Ovary (tissue), 9 donors: ENCODE data around the gene CEACAM4. TPM values are rescaled to one million over a fixed set of nuclear protein-coding genes. Genes with fewer than 3 reads are reported as not detected.
"Not testable (repeated sequence)": the region's sequence is repeated elsewhere in the genome, so short reads cannot be mapped to it uniquely, and the experiment has no call there.

Source experiments
- DNase-seq, 5 donors: peaks; one replicate each; pipeline ENCODE4 v3.0.0-alpha.2; 2019 to 2020
- H3K27ac ChIP-seq, 2 donors: fragments of 200-600 bp; one replicate each; pipeline versions ENCODE4 v1.5.1 to v1.8.0; 2019 to 2022
- H3K27me3 ChIP-seq: fragments of 200-600 bp; one replicate; pipeline ENCODE4 v1.8.0; 2022
- H3K36me3 ChIP-seq: fragments of 200-600 bp; sonication (generic); one replicate; pipeline ENCODE4 v1.5.1; 2019
- H3K4me1 ChIP-seq: one replicate; pipeline ENCODE4 v1.8.1; 2013; ENCODE audit warnings: mild to moderate bottlenecking, moderate library complexity; ENCODE audit not compliant: insufficient read depth
- H3K4me3 ChIP-seq: fragments of 200-600 bp; sonication (generic); one replicate; pipeline ENCODE4 v1.5.1; 2017
- H3K9me3 ChIP-seq, 2 donors: fragments of 200-600 bp in 1 of 2; sonication (generic) in 1 of 2; one replicate each; pipeline versions ENCODE4 v1.5.1 to v1.8.1; 2013 to 2019; ENCODE audit warnings: mild to moderate bottlenecking in 1 of 2, moderate library complexity in 1 of 2
- CTCF ChIP-seq, 3 donors: fragments of 450-650 bp in 2 of 3; fragments of 200-600 bp in 1 of 3; IDR thresholded peaks; one replicate each; pipeline versions ENCODE4 v1.5.1 to v1.8.0; 2016 to 2022; ENCODE audit warnings: antibody characterized with exemption in 3 of 3, mild to moderate bottlenecking in 1 of 3
- EP300 ChIP-seq: sonication (generic); formaldehyde crosslinking; IDR thresholded peaks from one replicate; pipeline ENCODE4 v1.6.1; 2017; ENCODE audit warnings: antibody characterized with exemption
- POLR2A ChIP-seq: fragments of 450-650 bp; IDR thresholded peaks from one replicate; pipeline ENCODE4 v1.6.1; 2017; ENCODE audit warnings: antibody characterized with exemption, mild to moderate bottlenecking, moderate library complexity
- WGBS, 3 donors: extraction: QIAGEN DNeasy Blood & Tissue Kit in 1 of 3; methylation state at CpG; one replicate each; pipeline versions ENCODE4 v1.1.5 to v1.1.7; 2013 to 2017; 5-methylcytosine and 5-hydroxymethylcytosine counted together
- intact Hi-C, 4 donors: fragments of 100-400 bp; cut with DNase I; formaldehyde crosslinking; loops; one replicate each; pipeline versions ENCODE4 v1.11.0 to v1.15.1; 2022 to 2023
- polyA plus RNA-seq, 2 donors: library from polyadenylated mRNA; stranded (reverse); fragments of 200-250 nt in 1 of 2; fragments of 350-450 nt in 1 of 2; fragmentation: Illumina TruSeq in 1 of 2; extraction: RNeasy Lipid Tissue Mini Kit (QIAGEN cat#74804) in 1 of 2; gene quantifications; one replicate each; pipeline ENCODE4 v1.2.3, GENCODE V29; 2013 to 2014
- total RNA-seq, 7 donors: library from RNA; depleted of rRNA in 2 of 7; stranded (reverse); fragments of >200 nt in 2 of 7; fragmentation: NEBNext Ultra II Directional in 3 of 7; extraction: Animal tissue kit (Norgen Biotek cat#: 25700) in 3 of 7; gene quantifications; one replicate each; pipeline versions ENCODE4 v1.1.0 to v1.2.4, GENCODE V29; 2016 to 2023
- donor health status: DM: no; HTN: no; CAD: no; lungs with moderate emphysema.
- donor health status: DM: no; HTN: no; CAD: no.
- donor health status: Bipolar disorder and iron deficiency.
- donor health status: DM: yes; HTN: yes; CAD: no.
- donor health status: DM: no; HTN: no; CAD: no.
- donor health status: DM: yes; HTN: yes; CAD: no.

Gene CEACAM4
- total and polyA plus RNA-seq, 9 donors = 0.18 to 0.74 (median 0.32) TPM; not detected in 4

GRCh38 chr19:41584931-41585330 is 41.9 kb downstream of the CEACAM4 start:
- no peaks in the 10 kb centered on the region for H3K36me3 ChIP-seq
- WGBS, 3 donors = 60 to 75% (median 65%) methylated on average over 1 of the region's 1 CpG
- no peak overlapping the region for H3K27ac ChIP-seq
- H3K27me3 ChIP-seq = no peaks in the 10 kb centered on the region
- intact Hi-C loops = no loop called here
- DNase-seq = no peak
- H3K4me1 ChIP-seq = no peaks in the 10 kb centered on the region
- no peak overlapping the region for H3K4me3 ChIP-seq
- H3K9me3 ChIP-seq = no peaks in the 10 kb centered on the region
- TF ChIP-seq EP300 (no peak), POLR2A (no peak), CTCF (IDR thresholded peaks at IDR 0.05) (no peak)

- intact Hi-C loops = no loop called here
- H3K4me1 ChIP-seq = no peaks in the 10 kb centered on the region
- no peaks in the 10 kb centered on the region for H3K36me3 ChIP-seq
- H3K27ac ChIP-seq = no peak overlapping the region
- no peak for DNase-seq
- WGBS, 3 donors = 48 to 61% (median 60%) methylated on average over 6 of the region's 6 CpGs
- H3K4me3 ChIP-seq = no peak overlapping the region
- H3K27me3 ChIP-seq = no peaks in the 10 kb centered on the region
- no peaks in the 10 kb centered on the region for H3K9me3 ChIP-seq
- TF ChIP-seq CTCF (IDR thresholded peaks at IDR 0.05) (no peak), EP300 (no peak), POLR2A (no peak)
Measured at GRCh38 chr19:41584260-41584810, 42.5 kb downstream of the CEACAM4 start.

- H3K4me1 ChIP-seq, H3K9me3 ChIP-seq, H3K27me3 ChIP-seq, H3K27ac ChIP-seq, H3K4me3 ChIP-seq, intact Hi-C loops, H3K36me3 ChIP-seq, DNase-seq: not testable (repeated sequence)
- 64 to 95% (median 87%) methylated on average over 1 of the region's 1 CpG for WGBS, 3 donors
Measured at GRCh38 chr19:41582577-41583182, 44.2 kb downstream of the CEACAM4 start.

GRCh38 chr19:41581068-41581467 is 45.8 kb downstream of the CEACAM4 start:
- H3K27ac ChIP-seq, H3K27me3 ChIP-seq, H3K9me3 ChIP-seq, H3K4me3 ChIP-seq, DNase-seq, intact Hi-C loops, H3K36me3 ChIP-seq, H3K4me1 ChIP-seq: not testable (repeated sequence)
- WGBS, 3 donors = 38 to 52% (median 51%) methylated on average over 4 of the region's 4 CpGs

- WGBS, 3 donors = 43 to 67% (median 56%) methylated on average over 2 of the region's 2 CpGs
- TF ChIP-seq POLR2A = no peak
- no peak for TF ChIP-seq EP300
- Histone ChIP-seq H3K9me3 (no peaks in the 10 kb centered on the region), H3K4me1 (no peaks in the 10 kb centered on the region), H3K27ac (no peak overlapping the region), H3K4me3 (no peak overlapping the region), H3K36me3 (no peaks in the 10 kb centered on the region), H3K27me3 (no peaks in the 10 kb centered on the region)
- intact Hi-C loops = loop anchor here in 1 of 4 donors (10.0 kb wide), 1 partner anchor 124 kb away; no protein-coding TSS in a partner anchor
- DNase-seq = no peak
Measured at GRCh38 chr19:41578886-41579285, 48.0 kb downstream of the CEACAM4 start.

- Histone ChIP-seq H3K27me3 (no peaks in the 10 kb centered on the region), H3K4me3 (no peak overlapping the region), H3K4me1 (no peaks in the 10 kb centered on the region), H3K9me3 (no peaks in the 10 kb centered on the region), H3K36me3 (no peaks in the 10 kb centered on the region), H3K27ac (no peak overlapping the region)
- intact Hi-C loops = loop anchor here in 1 of 4 donors (10.0 kb wide), 1 partner anchor 123 kb away; no protein-coding TSS in a partner anchor
- 46 to 59% (median 54%) methylated on average over 2 of the region's 2 CpGs for WGBS, 3 donors
- TF ChIP-seq POLR2A (no peak), EP300 (no peak), CTCF (IDR thresholded peaks at IDR 0.05) (no peak)
- DNase-seq = no peak
Measured at GRCh38 chr19:41577833-41578232, 49.0 kb downstream of the CEACAM4 start.
